SK-N-DZ (cell line): ENCODE data around the gene MCRS1.
"Not testable (repeated sequence)": the region's sequence is repeated elsewhere in the genome, so short reads cannot be mapped to it uniquely, and the experiment has no call there.

Experiments used
- DNase-seq: peaks from one replicate; pipeline ENCODE4 v3.0.0-alpha.2; 2015; ENCODE audit warnings: low spot score
- small RNA-seq, 2 experiments: library from RNA; depleted of rRNA; stranded (forward); fragments of <200 nt; gene quantifications; one replicate each; pipeline ENCODE3, GENCODE V24; 2014

MCRS1 gene

GRCh38 chr12:49521389-49521788 lies 46.6 kb downstream of the MCRS1 start:
- no peak for DNase-seq

- DNase-seq = no peak
Observed at GRCh38 chr12:49519574-49519936, 48.4 kb downstream of the MCRS1 start.

GRCh38 chr12:49518914-49519573 lies 48.9 kb downstream of the MCRS1 start:
- peak; percentile 32 for DNase-seq

- no peak for DNase-seq
Observed at GRCh38 chr12:49515266-49515665, 52.7 kb downstream of the MCRS1 start.

GRCh38 chr12:49512546-49512945 lies 55.4 kb downstream of the MCRS1 start:
- DNase-seq = no peak

- no peak for DNase-seq
Observed at GRCh38 chr12:49511410-49511809, 56.5 kb downstream of the MCRS1 start.

- DNase-seq = not testable (repeated sequence)
Observed at GRCh38 chr12:49509681-49510080, 58.3 kb downstream of the MCRS1 start.

Small RNA genes lying within 50 kb of the gene (small RNA-seq; reads per million reads assigned to genes)
- 0 reads per million in 2 experiments for gene POLR2KP1
- gene RNU6-834P = 0 reads per million in 2 experiments
